NCI-H510A treated with DMSO at 0.1 percent for 48 hours (cell line): ENCODE measurements around the gene SBK3.
"Not testable (repeated sequence)": the region's sequence is repeated elsewhere in the genome, so short reads cannot be mapped to it uniquely, and the experiment has no call there.

Experiments
- DNase-seq: peaks from one replicate; lab custom pipeline; 2025; lab: John Stamatoyannopoulos, UW

The SBK3 gene

DNA sequence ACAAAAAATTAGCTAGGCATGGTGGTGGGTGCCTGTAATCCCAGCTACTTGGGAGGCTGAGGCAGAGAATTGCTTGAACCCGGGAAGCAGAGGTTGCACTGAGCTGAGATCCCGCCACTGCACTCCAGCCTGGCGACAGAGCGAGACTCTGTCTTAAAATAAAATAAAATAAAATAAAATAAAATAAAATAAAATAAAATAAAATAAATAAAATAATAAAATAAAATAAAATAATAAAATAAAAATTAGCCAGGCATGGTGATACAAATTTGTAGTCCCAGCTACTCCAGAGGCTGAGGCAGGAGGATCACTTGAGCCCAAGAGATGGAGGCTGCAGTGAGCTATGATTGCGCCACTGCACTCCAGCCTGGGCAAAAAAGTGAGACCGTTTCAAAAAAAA lies 28.6 kb upstream of the SBK3 start:
- not testable (repeated sequence) for DNase-seq

DNA sequence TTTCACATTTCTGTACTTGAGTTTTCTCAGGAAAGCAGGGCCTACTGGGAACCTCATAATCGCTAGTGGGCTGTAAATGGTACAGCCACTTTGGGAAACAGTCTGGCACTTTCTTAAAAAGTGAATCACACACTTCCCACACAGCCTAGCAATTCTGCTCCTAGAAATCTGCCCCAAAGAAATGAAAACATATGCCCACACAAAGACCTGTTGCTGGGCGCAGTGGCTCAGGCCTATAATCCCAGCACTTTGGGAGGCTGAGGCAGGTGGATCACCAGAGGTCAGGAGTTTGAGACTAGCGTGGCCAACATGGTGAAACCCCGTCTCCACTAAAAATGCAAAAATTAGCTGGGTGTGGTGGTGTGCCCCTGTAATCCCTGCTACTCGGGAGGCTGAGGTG lies 24.1 kb upstream of the SBK3 start:
- not testable (repeated sequence) for DNase-seq

DNA sequence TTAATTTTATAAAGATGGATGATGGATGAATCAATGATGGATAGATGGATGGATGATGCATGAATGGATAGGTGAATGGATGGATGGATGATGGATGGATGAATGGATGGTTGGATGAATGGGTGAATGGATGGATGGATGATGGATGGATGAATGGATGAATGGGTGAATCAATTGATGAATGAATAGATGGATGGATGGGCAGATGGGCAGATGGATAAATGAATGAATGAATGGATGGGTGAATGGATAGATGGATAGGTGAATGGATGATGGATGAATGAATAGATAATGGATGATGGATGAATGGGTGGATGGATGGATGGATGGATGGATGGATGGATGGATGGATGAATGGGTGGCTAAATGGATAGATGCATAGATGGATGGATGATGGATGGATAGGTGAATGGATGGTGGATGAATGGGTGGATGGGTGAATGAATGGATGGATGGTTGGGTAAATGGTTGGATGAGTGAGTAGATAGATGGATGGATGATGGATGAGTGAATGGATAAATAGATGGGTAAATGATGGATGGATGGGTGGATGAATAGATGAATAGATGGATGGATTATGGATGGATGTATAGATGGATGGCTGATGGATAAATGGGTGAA lies 22.5 kb upstream of the SBK3 start:
- no peak for DNase-seq

DNA sequence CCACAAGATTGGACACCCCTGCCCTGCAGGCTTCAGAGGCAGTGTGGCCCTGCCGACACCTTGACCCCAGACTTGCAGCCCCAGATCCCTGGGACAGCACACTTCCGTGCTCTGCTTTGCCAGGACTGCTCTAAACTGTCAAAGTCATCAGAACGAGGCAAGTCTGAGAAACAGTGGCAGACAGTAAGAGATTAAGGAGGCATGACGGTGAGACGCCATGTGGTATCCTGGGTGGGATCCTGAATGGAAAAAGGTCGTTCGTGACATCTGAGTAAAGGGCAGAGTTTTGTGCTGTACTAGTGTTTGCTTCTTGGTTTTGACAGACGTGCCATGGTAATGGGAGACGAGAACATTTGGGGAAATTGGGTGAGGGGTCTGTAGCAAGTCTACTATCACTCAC lies 21.5 kb upstream of the SBK3 start:
- no peak for DNase-seq

DNA sequence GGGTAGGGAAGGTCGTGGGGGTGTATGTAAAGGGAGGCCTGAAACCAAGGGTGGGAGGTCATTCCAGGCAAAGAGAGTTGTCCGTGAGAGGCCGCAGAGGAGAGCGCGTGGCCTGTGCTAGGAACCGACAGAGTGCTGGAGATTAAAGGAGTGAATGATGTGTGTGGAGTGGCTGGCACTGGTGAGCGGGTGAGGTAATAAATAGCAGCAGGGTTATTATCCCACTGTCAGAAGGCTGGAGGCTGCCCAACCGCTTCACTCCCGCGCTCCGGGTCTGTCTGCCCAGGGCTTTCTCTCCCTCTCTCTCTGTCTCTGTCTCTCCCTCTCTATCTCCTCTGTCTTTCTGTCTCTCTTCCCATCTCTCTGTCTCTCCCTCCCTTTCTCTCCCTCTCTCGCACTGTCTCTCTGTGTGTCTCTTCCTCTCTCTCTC lies 17.9 kb upstream of the SBK3 start:
- no peak for DNase-seq

DNA sequence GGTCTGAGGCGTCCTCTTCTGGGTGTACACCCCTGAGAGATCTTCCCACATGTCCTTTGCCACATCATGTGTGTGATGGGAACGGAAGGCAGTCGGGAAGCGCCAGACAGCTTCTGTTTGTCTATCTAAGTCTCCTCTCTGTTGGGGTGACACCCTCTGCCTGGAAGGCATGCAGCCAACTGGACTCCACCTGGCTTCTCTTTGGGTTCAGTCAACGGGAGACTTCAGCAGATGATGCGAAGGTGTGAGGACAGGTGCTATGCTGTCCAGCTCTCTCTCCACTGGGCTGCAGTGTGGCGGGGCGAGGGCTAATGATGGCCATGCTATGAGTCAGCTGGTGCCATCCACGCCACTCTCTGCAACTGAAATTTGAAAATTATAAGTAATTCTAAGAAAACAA lies 14.3 kb upstream of the SBK3 start:
- no peak for DNase-seq

DNA sequence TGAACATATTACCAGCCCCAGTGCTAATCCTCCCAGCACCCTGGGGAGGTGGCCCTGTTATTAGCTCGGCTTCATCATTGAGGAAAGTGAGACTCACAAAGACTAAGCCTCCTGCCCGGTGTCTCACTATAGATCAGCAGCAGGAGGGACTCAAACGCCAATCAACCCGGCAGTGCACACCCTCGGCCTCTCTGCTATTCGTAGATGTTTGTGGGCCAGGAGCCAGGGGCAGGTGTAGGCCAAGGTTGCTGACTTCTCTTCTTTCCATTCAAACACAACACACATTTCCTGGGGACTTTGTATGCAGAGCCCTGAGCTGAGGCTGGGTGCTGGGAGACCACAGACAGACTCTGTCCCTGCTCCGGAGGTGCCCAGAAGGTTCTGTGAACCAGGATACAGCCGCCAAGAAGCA lies 9.4 kb upstream of the SBK3 start:
- DNase-seq, result no peak

DNA sequence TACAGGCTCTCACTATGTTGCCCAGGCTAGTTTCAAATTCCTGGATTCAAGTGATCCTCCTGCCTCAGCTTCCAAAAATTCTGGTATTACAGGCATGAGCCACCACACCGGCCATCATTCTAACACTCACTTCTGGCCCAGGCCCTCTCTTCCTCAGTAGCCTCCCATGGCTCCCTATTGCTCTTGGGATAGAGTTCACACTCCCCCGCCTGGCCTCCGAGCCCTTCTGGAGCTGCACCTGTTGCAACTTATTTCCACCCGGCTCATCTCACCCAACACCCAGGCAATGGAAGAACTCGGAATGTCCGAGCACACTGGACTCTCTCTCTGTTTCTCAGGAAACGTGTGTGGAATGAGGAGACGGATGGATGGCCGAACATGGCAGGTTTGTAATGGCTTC lies 9.0 kb upstream of the SBK3 start:
- no peak for DNase-seq

DNA sequence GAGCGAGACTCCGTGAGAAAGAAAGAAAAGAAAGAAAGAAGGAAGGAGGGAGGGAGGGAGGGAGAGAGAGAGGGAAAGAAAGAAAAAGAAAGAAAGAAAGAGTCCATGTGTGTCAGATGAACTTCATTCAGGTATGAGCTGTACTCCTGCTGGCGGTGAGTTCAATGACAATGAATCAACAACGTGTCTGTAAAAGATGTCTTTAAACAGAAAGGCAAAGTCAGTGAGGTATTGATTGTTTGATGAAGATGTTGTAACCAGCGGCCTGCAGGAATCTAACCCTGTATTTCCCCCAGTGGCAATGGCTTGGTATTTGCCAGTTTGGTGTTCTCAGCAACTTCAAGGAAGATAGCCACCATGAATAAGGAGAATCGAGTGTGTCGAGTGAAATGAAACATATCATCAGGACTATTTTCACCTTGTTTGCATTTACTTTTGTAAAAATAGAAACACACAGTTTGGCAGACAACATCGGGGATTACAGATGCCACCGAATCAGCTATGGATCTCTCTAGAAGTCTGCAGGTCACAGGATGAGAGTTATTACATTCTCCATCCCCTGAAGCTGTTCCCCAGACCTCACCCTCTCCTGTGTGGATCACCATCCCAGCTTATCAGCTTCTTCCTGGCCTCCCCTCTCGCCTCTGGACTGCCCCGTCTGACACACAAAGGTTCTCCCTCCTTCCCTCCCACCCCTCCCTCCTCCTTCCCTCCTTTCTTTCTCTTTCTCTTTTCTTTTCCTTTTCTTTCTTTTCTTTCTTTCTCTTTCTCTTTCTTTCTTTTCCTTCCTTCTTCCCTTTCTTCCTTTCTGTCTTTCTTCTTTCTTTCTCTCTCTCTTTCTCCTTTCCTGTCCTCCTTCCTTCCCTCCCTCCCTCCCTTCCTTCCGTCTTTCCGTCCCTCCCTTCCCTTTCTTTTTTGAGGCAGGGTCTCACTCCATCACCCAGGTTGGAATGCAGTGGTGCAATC lies 8.2 kb upstream of the SBK3 start:
- no peak for DNase-seq

DNA sequence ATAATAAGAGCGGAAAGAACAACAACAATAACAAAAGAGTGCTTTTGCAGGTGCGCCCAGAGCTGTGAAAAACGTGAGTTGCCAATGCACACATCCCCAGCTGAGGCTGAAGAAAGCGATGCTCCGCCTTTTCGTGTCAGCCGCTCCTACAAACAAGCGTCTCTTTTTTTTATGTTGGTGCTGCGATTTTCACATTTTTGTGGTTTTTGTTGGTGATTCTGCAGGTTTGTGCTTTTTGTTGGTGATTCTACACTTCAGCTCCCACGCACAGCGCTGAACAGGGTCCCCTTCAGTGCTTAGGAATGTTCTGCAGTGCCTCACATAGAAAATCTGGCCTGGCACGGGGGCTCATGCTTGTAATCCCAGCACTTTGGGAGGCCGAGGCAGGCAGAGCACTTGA lies 7.3 kb upstream of the SBK3 start:
- no peak for DNase-seq

DNA sequence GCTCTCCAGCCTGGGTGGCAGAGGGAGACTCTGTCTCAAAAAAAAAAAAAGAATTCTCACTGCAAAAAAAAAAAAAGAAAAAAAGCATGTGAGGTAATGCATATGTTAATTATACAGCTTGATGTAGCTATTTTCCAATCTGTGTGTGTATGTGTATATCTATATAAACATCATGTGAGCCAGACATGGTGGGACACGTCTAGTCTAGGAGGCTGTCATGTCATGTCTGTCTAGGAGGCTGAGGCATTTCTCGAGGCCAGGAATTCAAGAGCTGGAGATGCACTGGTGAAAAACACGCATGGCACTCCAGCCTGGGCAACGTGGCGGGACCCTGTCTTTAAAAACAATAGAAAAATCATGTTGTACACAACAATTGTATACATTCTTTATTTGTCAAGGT lies 6.9 kb upstream of the SBK3 start:
- no peak for DNase-seq

DNA sequence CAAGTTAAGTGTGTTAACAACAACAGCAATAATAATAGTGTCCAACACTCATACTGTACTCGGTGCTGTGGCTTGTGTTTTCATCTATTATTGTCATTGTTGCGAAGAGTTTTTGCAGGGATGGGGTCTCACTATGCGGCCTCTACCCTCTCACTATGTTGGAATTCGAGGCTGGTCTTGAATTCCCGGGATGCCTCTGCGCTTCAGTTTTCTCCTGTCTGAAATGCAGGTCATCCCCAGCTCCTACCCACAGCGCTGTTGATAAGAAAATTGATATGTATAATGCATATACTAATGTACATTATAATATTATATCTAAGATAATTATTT lies 4.9 kb upstream of the SBK3 start:
- no peak for DNase-seq

DNA sequence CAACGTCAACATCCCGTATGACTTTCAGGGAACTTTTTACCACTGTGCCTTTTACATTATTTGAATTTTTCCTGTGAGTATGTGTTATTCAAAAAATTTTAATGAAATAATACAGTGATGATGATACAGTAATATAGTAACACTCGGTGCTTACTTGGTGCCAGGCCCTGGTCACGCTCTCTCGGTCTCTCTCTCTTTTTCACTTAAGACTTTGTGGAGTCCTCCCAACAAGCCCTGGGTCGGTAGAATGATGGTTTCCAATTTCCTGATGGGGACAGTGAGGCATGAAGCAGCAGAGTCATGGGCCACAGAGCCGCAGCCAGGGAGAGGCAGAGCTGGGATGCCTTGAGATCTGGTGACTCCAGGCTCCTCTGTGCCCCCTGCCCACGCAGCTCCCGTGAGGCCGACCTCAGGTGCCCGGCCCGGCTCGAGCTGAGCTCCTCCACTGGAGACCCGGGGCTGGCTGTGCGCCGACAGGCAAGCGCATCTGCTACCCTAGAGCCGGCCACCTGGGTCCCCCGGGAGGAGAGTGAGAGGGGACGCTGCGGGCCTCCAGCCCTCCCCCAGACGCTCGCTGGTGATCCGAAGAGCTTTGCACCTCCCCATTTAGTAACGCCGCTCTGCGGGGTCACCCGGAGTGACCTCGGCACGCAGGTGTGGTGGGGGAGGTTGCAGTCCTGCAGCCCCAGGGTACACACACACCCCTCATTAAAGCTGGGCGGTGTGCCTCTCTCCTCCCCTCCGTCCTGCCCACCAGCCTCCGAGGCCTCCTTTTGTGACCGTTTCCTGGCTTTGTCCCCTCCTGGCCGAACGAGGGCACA lies 4.4 kb upstream of the SBK3 start:
- no peak for DNase-seq

DNA sequence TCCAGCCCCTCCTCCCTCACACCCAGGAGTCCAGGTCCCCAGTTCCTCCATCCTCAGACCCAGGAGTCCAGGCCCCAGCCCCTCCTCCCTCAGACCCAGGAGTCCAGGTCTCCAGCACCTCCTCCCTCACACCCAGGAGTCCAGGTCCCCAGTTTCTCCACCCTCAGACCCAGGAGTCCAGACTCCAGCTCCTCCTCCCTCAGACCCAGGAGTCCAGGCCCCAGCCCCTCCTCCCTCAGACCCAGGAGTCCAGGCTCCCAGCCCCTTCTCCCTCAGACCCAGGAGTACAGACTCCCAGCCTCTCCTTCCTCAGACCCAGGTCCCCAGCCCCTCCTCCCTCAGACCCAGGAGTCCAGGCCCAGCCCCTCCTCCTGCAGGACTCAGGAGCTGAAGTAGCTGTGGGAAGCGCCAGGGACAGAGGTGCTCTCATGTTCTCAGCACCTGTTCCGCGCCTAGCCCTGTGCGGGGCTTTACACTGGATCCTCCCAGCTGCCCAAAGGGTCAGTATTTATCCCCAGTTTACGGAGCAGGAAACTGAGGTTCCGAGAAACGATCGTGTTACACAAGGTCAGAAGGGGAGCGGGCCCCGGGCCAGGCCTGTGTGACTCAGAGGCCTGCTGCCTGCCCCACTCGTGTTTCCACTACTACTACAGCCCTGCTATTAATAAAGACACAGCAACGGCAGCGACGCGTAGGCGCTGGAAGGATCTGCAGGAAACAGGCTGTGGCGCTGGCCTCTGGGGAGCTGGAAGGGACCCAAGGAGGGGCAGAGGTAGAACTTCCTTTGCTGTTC lies 1.7 kb upstream of the SBK3 start:
- no peak for DNase-seq

DNA sequence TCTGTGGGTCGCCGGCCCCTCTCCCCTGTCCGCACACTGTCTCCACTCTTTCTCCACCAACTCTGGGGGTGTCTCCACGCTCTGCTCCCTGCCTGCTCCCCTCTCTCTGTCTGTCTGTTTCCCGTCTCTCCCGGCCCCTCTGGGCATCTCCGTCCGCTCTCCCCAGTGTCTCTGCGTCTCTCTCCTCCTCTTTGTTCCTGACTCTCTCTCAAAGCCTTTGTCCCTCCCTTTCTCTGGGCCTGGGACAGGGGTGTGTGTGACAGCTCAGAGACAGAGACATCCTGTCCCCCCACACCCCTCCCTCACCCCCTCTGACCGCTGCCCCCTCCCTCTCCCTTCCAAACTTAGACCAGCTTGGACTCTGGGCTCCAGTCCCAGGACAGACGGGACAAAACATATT lies 668 bp upstream of the SBK3 start:
- no peak for DNase-seq

DNA sequence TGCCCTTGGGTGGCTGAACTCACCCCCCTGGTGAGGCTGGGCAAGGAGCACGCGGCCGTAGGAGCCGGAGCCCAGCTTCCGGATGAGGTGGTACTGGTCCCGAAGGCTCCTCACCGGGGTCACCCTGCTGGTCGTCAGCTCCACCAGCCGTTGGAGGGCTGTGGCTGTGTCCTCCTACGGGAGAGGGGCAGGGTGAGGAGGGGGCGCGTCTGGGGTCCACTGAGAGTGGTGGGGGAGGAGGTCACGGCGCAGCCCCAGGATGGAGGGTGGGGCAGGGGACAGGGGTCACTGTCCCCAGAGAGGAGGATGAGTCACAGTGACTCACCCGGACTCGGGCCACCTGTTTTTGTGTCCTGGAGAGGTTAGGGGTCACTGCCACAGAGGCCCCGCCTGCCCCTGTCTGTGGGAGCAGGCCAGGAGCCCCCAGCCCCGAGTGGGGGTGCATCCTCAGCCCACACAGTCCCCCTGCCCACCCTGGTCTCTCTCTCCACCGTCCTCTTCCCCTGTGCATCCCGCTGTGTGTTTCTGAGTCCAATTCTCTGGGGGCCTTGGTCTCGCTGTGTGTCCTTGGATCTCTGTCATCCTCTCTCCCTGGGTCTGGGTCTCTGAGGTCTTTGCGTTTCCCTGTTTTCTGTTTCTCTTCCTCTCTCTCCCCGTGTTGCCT lies 435 bp downstream of the SBK3 start:
- DNase-seq, result no peak

DNA sequence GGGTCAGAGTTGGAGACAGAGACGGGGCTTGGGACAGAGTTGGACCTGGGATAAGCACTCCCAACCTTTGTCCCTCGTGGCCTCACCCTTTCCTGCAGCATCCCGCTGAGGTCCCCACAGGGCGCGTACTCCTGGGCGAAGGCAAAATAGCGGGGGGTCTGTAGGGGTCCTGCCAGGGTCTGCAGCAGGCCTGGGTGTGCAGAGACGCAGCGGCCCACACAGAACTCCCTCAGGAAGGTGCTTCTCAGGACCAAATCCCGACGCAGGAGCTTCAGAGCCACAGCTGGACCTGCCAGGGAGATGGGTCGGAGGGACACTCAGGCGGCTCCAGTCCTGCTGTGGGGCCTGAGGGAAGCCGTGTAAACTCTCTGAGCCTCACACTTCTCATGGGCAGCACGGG lies 1.3 kb downstream of the SBK3 start:
- no peak for DNase-seq

DNA sequence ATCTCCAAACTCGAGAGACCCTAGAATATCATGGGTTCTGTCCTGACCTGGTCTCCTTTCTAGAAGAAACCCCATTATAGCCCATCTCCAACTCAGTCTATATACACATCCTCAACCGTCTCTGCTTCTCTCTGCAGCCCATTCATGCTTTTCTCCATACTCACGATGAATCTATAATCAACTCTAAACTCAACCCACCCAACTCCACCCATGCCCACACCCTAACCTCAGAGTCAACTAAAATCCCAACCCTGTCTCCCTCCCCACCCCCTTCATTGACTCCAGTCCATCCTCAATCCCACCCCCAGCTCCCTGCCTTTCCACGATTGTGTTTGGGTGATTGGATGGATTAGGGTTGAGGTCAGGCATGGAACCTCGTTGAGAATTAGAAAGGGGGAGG lies 1.8 kb downstream of the SBK3 start:
- no peak for DNase-seq

DNA sequence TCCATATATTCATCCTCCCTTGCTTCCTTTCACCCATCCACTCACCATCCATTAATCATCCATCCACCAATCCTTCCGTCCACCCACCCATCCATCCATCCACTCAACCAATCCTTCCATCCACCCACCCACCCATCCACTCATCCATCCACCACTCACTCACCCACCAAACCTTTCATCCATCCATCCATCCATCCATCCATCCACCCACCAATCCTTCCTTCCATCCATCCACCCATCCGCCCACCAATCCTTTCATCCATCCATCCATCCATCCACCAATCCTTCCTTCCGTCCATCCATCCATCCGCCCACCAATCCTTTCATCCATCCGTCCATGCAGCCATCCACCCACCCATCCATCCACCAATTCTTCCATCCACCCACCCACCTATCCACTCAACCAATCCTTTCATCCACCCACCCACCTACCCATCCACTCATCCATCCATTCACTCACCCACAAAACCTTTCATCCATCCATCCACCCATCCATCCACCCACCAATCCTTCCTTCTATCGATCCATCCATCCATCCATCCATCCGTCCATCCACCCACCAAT lies 3.0 kb downstream of the SBK3 start:
- no peak for DNase-seq

DNA sequence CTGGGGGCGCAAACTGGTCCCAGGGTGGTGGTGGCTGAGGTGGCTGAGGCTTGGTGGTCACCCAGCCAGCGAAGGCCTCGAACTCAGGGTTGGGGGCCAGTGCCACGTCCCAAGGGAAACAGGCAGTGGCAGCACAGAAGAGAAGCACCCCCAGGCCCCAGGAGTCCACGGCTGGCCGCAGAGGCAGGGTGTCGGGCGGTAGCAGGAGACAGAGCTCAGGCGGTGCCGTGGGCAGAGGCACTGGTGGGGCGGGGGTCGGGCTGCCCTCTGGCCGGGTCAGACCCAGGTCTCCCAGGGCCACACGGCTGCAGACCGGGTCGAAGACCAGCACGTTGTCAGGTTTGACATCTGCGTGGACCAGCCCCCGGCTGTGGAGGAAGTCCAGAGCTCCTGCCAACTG lies 4.3 kb downstream of the SBK3 start:
- DNase-seq, result no peak

DNA sequence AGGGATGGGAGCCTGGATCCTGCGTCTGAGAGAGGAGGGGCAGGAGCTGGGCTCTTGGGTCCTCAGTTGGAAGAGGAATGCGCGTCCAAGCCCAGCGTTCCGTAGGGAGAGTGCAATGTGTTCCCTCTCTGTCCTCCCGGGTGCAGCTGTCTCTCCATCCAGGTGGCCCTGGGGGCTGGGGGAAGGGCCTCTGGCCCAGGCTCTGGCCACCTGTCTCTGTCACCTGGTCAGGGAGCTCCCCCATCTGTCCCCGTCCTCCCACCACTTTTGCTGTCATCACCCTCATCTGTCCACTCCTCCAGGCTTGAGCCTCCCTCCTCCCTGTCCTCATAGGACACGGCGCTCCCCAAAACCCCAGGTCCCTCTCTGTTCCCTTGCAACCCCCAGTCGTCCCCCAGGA lies 4.7 kb downstream of the SBK3 start:
- DNase-seq, result no peak
